ENCODE data around the gene ZNF827. TPM values are rescaled to one million over a fixed set of nuclear protein-coding genes. Genes with fewer than 3 reads are reported as not detected.

The ZNF827 gene
- total RNA-seq, 1 donor = 9.1 TPM

DNA sequence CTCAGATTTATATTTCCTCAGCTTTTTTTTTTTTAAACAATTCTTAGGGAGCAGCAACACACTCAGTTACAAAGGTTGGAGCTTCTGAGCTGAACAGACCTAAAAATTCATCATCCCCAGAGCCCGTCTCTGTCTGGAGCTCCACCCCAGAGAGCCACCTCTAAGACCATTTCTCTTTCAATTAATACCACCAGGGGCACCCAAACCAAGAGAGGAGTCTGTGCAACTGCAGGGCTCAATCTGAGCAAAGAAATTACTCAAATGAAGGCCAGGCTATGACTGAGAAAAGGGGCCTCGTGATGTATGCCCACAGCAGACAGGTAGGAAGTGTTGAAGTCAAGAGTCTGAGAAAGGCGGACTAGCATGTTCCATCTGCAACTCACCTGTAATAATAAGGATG lies 163.2 kb downstream of the ZNF827 start:
- no peak overlapping the region for H3K4me3 ChIP-seq (ENCODE audit: low read depth, low read length)
- TF ChIP-seq, protein P1, sequence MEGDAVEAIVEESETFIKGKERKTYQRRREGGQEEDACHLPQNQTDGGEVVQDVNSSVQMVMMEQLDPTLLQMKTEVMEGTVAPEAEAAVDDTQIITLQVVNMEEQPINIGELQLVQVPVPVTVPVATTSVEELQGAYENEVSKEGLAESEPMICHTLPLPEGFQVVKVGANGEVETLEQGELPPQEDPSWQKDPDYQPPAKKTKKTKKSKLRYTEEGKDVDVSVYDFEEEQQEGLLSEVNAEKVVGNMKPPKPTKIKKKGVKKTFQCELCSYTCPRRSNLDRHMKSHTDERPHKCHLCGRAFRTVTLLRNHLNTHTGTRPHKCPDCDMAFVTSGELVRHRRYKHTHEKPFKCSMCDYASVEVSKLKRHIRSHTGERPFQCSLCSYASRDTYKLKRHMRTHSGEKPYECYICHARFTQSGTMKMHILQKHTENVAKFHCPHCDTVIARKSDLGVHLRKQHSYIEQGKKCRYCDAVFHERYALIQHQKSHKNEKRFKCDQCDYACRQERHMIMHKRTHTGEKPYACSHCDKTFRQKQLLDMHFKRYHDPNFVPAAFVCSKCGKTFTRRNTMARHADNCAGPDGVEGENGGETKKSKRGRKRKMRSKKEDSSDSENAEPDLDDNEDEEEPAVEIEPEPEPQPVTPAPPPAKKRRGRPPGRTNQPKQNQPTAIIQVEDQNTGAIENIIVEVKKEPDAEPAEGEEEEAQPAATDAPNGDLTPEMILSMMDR (IDR thresholded peaks at IDR 0.05; ENCODE audit: insufficient read depth, low read depth, low read length) = no peak
- no peak for DNase-seq (ENCODE audit: low read depth)

DNA sequence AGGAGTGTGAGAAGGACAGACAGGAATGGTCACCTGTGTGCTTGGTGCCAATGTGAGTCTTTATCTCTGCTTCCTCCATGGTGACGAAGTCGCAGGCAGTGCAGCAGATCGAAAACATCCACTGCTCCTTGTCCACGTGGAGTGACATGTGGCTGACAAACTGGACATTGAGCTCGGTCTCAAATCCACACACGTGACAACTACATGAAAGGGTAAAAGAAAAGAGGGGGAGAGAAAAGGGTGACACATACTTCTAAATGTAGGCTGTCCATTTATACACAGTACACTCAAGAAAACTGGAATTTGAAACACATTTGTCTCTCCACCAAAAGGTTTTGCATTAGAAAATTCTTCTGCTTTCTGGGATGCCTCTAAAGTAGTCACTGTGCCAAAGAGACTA lies 164.2 kb downstream of the ZNF827 start:
- no peak overlapping the region for H3K4me3 ChIP-seq (ENCODE audit: low read depth, low read length)
- TF ChIP-seq, protein P1 (IDR thresholded peaks at IDR 0.05; ENCODE audit: insufficient read depth, low read depth, low read length) = no peak
- no peak for DNase-seq (ENCODE audit: low read depth)

DNA sequence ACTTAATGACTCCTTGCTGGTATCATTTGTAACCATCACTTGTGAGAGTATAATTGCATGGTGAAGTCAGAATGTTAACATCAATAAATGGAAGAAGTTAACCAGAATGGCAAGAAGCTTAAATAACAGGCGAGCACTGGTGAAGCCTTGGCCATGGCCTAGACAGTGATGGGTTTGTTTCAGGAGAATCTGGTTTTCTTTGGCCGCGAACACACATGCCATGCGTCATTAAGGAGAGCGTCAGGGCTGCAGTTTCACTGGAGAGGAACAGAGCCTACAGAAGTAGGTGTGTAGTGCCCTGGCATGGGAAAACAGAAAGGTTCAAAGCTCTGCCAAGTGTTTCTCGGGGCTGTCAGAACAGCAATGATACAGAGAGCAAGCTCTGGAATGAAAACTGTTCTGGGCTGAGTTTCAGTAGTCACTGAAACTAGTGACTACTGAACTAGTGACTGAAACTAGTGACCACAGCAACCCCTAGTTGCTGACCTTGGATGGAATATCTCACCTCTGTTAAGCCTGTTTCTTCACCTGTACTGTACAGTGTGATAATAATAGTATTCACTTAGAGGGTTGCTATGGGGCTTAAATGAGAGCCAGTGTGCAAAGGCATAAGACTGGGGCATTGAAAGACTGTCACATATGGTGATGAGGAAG lies 164.9 kb downstream of the ZNF827 start:
- TF ChIP-seq, protein P1 (IDR thresholded peaks at IDR 0.05; ENCODE audit: insufficient read depth, low read depth, low read length) = no peak
- no peak overlapping the region for H3K4me3 ChIP-seq (ENCODE audit: low read depth, low read length)
- peak; percentile 6 for DNase-seq (ENCODE audit: low read depth)

DNA sequence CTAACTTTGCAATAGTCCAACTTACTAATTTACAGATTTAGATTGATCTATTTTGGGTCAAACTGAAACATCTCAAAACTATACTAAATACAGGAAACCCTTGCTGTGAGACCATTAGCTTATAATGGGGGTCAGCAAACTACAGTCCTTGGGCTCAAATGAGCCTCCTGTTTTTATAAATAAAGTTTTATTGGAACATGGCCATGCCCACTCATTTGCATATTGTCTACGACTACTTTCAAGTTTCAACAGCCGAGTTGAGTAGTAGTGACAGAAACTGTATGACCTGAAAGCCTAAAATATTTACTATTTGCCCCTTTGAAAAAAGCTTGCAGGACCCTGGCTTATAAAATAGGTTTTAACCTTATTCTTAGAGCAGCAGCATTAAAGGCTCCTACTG lies 166.3 kb downstream of the ZNF827 start:
- H3K4me3 ChIP-seq (ENCODE audit: low read depth, low read length) = no peak overlapping the region
- TF ChIP-seq, protein P1 (IDR thresholded peaks at IDR 0.05; ENCODE audit: insufficient read depth, low read depth, low read length) = no peak
- DNase-seq (ENCODE audit: low read depth) = no peak

DNA sequence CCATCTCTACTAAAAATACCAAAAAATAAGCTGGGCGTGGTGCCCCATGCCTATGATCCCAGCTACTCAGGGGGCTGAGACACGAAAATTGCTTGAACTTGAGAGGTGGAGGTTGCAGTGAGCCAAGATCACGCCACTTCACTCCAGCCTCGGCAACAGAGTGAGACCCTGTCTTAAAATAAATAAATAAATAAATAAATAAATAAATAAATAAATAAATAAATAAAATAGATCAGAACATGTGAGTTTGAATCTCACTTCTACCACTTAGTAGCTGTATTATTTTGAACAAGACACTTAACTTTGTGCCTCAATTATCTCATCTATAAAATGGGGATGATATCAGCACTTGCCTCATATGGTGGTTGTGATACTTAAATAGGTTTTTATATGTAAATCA lies 168.5 kb downstream of the ZNF827 start:
- TF ChIP-seq, protein P1 (IDR thresholded peaks at IDR 0.05; ENCODE audit: insufficient read depth, low read depth, low read length) = no peak
- no peak for DNase-seq (ENCODE audit: low read depth)
- no peak overlapping the region for H3K4me3 ChIP-seq (ENCODE audit: low read depth, low read length)

DNA sequence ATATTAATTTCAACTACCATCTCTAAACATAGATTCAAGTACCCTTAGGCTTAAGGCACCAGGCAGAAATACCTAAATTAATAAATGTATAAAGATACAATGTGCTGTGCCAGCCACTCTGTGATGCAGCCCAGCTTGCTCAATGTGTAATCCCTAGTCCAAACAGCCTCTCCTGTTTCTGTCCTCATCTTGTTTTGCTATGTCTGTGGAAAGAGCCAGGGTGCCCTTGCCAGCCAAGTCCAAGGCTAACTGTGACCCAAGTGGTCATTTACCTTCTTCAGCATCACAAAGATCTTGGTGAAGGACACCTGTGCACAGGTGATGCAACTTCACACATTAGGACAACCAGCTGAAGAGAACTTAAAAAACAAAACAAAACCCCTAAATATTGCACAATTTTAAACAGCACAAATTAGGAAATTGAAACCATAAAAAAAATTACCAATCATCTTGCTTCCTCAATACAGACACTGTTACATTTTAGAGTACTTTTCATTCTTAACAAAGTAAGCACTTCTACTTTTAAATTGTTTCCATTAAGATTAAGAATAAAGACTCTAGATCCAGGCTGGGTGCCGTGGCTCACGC lies 169.1 kb downstream of the ZNF827 start:
- TF ChIP-seq, protein P1 (IDR thresholded peaks at IDR 0.05; ENCODE audit: insufficient read depth, low read depth, low read length) = no peak

DNA sequence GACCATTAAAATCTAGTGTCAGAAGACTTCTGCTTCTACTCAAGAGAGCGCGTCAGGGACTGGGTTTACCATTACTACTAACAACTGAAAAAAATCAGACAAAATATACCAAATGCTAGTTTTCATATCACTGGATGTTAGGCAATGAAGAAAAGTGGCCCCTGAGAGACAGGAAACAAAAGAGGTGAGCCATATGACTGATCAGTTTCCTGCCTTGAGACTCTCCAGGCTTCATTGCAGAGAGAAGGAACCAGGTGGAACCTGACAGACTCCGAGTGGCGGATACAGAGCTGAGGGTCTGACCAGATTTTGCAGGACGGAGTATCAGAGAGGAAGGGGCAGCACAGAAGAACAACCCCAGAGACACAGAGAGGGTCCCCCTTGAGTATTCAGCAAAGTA lies 172.3 kb downstream of the ZNF827 start:
- TF ChIP-seq, protein P1 (IDR thresholded peaks at IDR 0.05; ENCODE audit: insufficient read depth, low read depth, low read length) = no peak

More for the DNA sequence above, 169.1 kb downstream of the ZNF827 start:
- DNase-seq (ENCODE audit: low read depth) = no peak
- no peak overlapping the region for H3K4me3 ChIP-seq (ENCODE audit: low read depth, low read length)

More for the DNA sequence above, 172.3 kb downstream of the ZNF827 start:
- no peak overlapping the region for H3K4me3 ChIP-seq (ENCODE audit: low read depth, low read length)
- DNase-seq (ENCODE audit: low read depth) = no peak
